ENCODE data around the gene UCK2. TPM values are rescaled to one million over a fixed set of nuclear protein-coding genes. Genes with fewer than 3 reads are reported as not detected.

UCK2 gene
- total RNA-seq, 1 experiment from 2014 or later: 77.9 TPM

DNA sequence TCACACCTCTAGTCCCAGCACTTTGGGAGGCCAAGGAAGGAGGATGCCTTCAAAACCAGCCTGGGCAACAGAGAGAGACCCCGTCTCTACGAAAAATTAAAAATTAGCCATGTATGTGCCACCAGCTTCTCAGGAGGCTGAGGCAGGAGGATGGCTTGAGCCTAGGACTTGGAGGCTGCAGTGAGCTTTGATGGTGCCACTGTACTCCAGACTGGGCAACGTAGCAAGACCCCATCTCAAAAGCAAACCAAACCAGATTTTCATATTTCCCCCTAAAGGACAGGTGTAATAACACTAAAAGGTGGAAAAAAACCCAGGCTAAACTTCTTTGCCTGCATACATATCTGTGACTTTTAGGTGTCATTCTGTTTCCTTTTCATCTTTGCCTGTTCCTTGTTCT is 3.7 kb downstream of the UCK2 start:
- Histone ChIP-seq H4K20me1 (ENCODE audit: control insufficient read depth, insufficient read depth, insufficient read length) (no peaks in the 10 kb centered on the region), H3K23me2 (ENCODE audit: insufficient read length, low read depth, low read length, poor library complexity, severe bottlenecking) (peaks cover 10% of the 10 kb centered on the region), H3K18ac (ENCODE audit: insufficient read length, low read depth, low read length) (no peak overlapping the region), H2BK15ac (ENCODE audit: low read depth, low read length) (no peak overlapping the region), H2BK120ac (ENCODE audit: low read depth, low read length, poor library complexity, severe bottlenecking) (no peak overlapping the region), H2BK5ac (ENCODE audit: insufficient read length, low read length) (no peak overlapping the region), H3K27ac (ENCODE audit: insufficient read length, low read depth, low read length) (no peak overlapping the region), H3K9me3 (ENCODE audit: control insufficient read depth, low read depth, low read length) (no peaks in the 10 kb centered on the region), H2AFZ (ENCODE audit: low read length) (no peak overlapping the region), H2AK5ac (ENCODE audit: insufficient read length, low read length) (no peak overlapping the region), H3T11ph (ENCODE audit: low read length) (no peak overlapping the region), H2BK20ac (ENCODE audit: low read depth, low read length, poor library complexity, severe bottlenecking) (no peak overlapping the region), H2BK12ac (ENCODE audit: insufficient read length, low read depth, low read length) (no peak overlapping the region), H3K79me1 (ENCODE audit: insufficient read depth, low read depth, low read length, poor library complexity, severe bottlenecking) (peaks cover 2% of the 10 kb centered on the region), H3K14ac (ENCODE audit: insufficient read depth, low read length) (no peak overlapping the region), H4K91ac (ENCODE audit: insufficient read length, low read depth, low read length) (no peak overlapping the region), H4K8ac (replicated peaks; ENCODE audit: insufficient read length, low read depth, low read length) (no peak overlapping the region), H3K56ac (ENCODE audit: insufficient read length, low read depth, low read length) (no peak overlapping the region), H3K79me2 (ENCODE audit: insufficient read depth, low read length) (peaks cover 58% of the 10 kb centered on the region), H3K4ac (ENCODE audit: low read depth, low read length) (no peak overlapping the region), H3K27me3 (ENCODE audit: insufficient read depth, low read length) (no peaks in the 10 kb centered on the region), H3K9ac (ENCODE audit: extremely low read depth, insufficient read length, low read length) (no peak overlapping the region), H3K23ac (ENCODE audit: insufficient read length, low read depth, low read length) (no peak overlapping the region), H3K4me2 (ENCODE audit: insufficient read depth, insufficient read length, low read length) (no peak overlapping the region), H4K5ac (ENCODE audit: insufficient read length, low read depth, low read length) (no peak overlapping the region), H3K4me1 (ENCODE audit: insufficient read depth, low read length) (no peaks in the 10 kb centered on the region)
- H3K36me3 Mint-ChIP-seq (ENCODE audit: insufficient read depth in 1 of 3, low read depth in 3 of 3): peaks cover 8 to 20% (median 9%) of the 10 kb centered on the region in 3 experiments
- H3K27me3 Mint-ChIP-seq (ENCODE audit: low read depth): no peaks in the 10 kb centered on the region
- H3K4me3 Mint-ChIP-seq: no peak overlapping the region
- no peaks in the 10 kb centered on the region for H3K9me3 Mint-ChIP-seq
- TF ChIP-seq, protein P1, sequence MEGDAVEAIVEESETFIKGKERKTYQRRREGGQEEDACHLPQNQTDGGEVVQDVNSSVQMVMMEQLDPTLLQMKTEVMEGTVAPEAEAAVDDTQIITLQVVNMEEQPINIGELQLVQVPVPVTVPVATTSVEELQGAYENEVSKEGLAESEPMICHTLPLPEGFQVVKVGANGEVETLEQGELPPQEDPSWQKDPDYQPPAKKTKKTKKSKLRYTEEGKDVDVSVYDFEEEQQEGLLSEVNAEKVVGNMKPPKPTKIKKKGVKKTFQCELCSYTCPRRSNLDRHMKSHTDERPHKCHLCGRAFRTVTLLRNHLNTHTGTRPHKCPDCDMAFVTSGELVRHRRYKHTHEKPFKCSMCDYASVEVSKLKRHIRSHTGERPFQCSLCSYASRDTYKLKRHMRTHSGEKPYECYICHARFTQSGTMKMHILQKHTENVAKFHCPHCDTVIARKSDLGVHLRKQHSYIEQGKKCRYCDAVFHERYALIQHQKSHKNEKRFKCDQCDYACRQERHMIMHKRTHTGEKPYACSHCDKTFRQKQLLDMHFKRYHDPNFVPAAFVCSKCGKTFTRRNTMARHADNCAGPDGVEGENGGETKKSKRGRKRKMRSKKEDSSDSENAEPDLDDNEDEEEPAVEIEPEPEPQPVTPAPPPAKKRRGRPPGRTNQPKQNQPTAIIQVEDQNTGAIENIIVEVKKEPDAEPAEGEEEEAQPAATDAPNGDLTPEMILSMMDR (conservative IDR thresholded peaks at IDR 0.05): no peak
- H3K4me1 Mint-ChIP-seq: peaks cover 40 to 43% of the 10 kb centered on the region in 2 experiments
- H3K27ac Mint-ChIP-seq: no peak overlapping the region
- DNase-seq: no peak
- no CpG with 5 or more reads among the region's 3 CpGs for WGBS (ENCODE audit: extremely low coverage, insufficient read length, low lambda C conversion rate)
